Neural progenitor cell (in vitro differentiated cells): ENCODE data around the gene PTPRR.

Experiments used
- EZH2phosphoT487 ChIP-seq: fragments of 200-600 bp; sonication (generic); IDR thresholded peaks from 2 replicates; pipeline ENCODE4 v1.6.1; 2017; ENCODE audit warnings: antibody characterized with exemption
- TF ChIP-seq, protein P1 (sequence below): fragments of 200-600 bp; sonication (generic); IDR thresholded peaks from 2 replicates; pipeline ENCODE4 v1.5.1; 2017; ENCODE audit warnings: antibody characterized with exemption, mild to moderate bottlenecking

DNA sequence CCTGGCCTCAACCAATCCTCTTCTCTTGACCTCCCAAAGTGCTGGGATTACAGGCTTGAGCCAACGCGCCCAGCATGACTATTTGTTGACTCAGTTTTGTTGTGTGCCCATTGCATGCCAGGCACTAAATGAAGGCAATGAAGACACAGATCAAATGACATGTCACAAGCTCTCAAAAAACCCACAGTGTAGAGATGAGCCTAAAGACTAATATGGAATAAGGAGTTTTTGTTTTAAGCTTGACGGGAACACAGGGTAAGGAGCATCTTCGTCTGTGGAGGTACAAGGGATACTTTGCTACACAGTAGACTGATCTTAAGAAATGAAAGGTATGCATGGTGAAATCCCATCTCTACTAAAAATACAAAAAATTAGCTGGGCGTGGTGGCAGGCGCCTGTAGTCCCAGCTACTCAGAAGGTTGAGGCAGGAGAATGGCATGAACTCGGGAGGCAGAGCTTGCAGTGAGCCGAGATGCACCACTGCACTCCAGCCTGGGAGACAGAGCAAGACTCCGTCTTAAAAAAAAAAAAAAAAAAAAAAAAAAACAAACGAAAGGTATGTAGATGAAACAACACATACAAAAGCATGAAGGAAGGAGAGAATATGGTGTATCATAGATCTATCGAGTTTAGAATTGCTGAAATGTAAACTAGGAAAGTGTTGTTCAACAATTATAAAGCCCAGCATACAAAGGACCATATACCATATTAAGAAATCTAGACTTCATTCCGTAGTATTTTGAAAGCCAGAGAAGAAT lies 161.2 kb downstream of the PTPRR start:
- TF ChIP-seq, protein P1, sequence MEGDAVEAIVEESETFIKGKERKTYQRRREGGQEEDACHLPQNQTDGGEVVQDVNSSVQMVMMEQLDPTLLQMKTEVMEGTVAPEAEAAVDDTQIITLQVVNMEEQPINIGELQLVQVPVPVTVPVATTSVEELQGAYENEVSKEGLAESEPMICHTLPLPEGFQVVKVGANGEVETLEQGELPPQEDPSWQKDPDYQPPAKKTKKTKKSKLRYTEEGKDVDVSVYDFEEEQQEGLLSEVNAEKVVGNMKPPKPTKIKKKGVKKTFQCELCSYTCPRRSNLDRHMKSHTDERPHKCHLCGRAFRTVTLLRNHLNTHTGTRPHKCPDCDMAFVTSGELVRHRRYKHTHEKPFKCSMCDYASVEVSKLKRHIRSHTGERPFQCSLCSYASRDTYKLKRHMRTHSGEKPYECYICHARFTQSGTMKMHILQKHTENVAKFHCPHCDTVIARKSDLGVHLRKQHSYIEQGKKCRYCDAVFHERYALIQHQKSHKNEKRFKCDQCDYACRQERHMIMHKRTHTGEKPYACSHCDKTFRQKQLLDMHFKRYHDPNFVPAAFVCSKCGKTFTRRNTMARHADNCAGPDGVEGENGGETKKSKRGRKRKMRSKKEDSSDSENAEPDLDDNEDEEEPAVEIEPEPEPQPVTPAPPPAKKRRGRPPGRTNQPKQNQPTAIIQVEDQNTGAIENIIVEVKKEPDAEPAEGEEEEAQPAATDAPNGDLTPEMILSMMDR: no peak
- TF ChIP-seq EZH2phosphoT487: no peak
